ENCODE data around the gene OXT.

OXT gene

GRCh38 chr20:3045816-3046676 is 25.4 kb upstream of the OXT start, which contains the start of gene MRPS26:
TSS of gene MRPS26 (plus strand) at chr20:3046052. CDS start at chr20:3046069, 17 bp downstream.
- peak within 1 kb of the TSS; percentile 70 for H3K4ac ChIP-seq (ENCODE audit: low read length)
- H3K4me2 ChIP-seq (ENCODE audit: insufficient read depth, low read length, poor library complexity, severe bottlenecking), result peak within 1 kb of the TSS; percentile 85
- H3K4me1 ChIP-seq (ENCODE audit: control insufficient read depth in 2 of 2, insufficient read depth in 1 of 2, low read depth in 1 of 2, low read length in 2 of 2), result peaks cover 6 to 9% of the 10 kb centered on the region in 2 donors
- H3K18ac ChIP-seq (ENCODE audit: low read length), result peak within 1 kb of the TSS; percentile 97
- peak within 1 kb of the TSS; percentile 76 for H2AK5ac ChIP-seq (ENCODE audit: low read depth, low read length)
- peak within 1 kb of the TSS; percentile 40 for H2BK5ac ChIP-seq (ENCODE audit: low read length)
- peak within 1 kb of the TSS; percentile 99 for H2AFZ ChIP-seq (ENCODE audit: low read length)
- no CpG with 5 or more reads among the region's 104 CpGs for WGBS, 2 donors (ENCODE audit: extremely low coverage in 2 of 2, insufficient read length in 2 of 2, insufficient replicate concordance in 1 of 2)
- H3K9ac ChIP-seq (ENCODE audit: low read depth, low read length, poor library complexity), result peak within 1 kb of the TSS; percentile 99
- peak within 1 kb of the TSS; percentile 97 for H3K14ac ChIP-seq (ENCODE audit: low read length)
- H3K36me3 ChIP-seq (replicated peaks in 1 of 2; ENCODE audit: control insufficient read depth in 2 of 2, insufficient read depth in 2 of 2, low read length in 2 of 2), result peaks cover 19 to 45% of the 10 kb centered on the region in 2 donors
- H3K27me3 ChIP-seq (ENCODE audit: control insufficient read depth in 3 of 3, insufficient read depth in 3 of 3, low read depth in 1 of 3, low read length in 3 of 3), result no peaks in the 10 kb centered on the region
- H3K4me3 ChIP-seq (ENCODE audit: low read length in 2 of 2), result peak within 1 kb of the TSS; percentile 93 to 96
- H3K9me3 ChIP-seq (replicated peaks in 1 of 2; ENCODE audit: control insufficient read depth in 2 of 2, insufficient read depth in 1 of 2, low read depth in 1 of 2, low read length in 2 of 2), result no peaks in the 10 kb centered on the region
- DNase-seq (ENCODE audit: low spot score), result peak; percentile 90
- peak within 1 kb of the TSS; percentile 49 for H2BK15ac ChIP-seq (ENCODE audit: low read length)
- peak within 1 kb of the TSS; percentile 84 for H2BK120ac ChIP-seq (ENCODE audit: low read depth, low read length)
- H3K79me1 ChIP-seq (ENCODE audit: low read depth, low read length), result peaks cover 3% of the 10 kb centered on the region
- H3K23ac ChIP-seq (ENCODE audit: low read depth, low read length, poor library complexity), result peak within 1 kb of the TSS; percentile 96
- H3K27ac ChIP-seq (replicated peaks; ENCODE audit: low read length), result peak within 1 kb of the TSS; percentile 81
- peak within 1 kb of the TSS; percentile 34 for H2BK12ac ChIP-seq (ENCODE audit: low read length)
- H4K8ac ChIP-seq (ENCODE audit: low read depth, low read length), result no peak within 1 kb of the TSS
- H4K91ac ChIP-seq (ENCODE audit: low read depth, low read length, poor library complexity), result no peak within 1 kb of the TSS

- H3K27ac ChIP-seq (replicated peaks; ENCODE audit: low read length), result no peak overlapping the region
- H3K79me1 ChIP-seq (ENCODE audit: low read depth, low read length), result peaks cover 3% of the 10 kb centered on the region
- peak overlapping the region; percentile 97 for H3K14ac ChIP-seq (ENCODE audit: low read length)
- WGBS, 2 donors (ENCODE audit: extremely low coverage in 2 of 2, insufficient read length in 2 of 2, insufficient replicate concordance in 1 of 2), result no CpG with 5 or more reads among the region's 39 CpGs
- peak overlapping the region; percentile 92 for H3K23ac ChIP-seq (ENCODE audit: low read depth, low read length, poor library complexity)
- H3K27me3 ChIP-seq (ENCODE audit: control insufficient read depth in 3 of 3, insufficient read depth in 3 of 3, low read depth in 1 of 3, low read length in 3 of 3), result no peaks in the 10 kb centered on the region
- H3K18ac ChIP-seq (ENCODE audit: low read length), result peak overlapping the region; percentile 97
- H2BK120ac ChIP-seq (ENCODE audit: low read depth, low read length), result peak overlapping the region; percentile 84
- no peak for DNase-seq (ENCODE audit: low spot score)
- H2AK5ac ChIP-seq (ENCODE audit: low read depth, low read length), result peak overlapping the region; percentile 76
- peak overlapping the region; percentile 40 for H2BK5ac ChIP-seq (ENCODE audit: low read length)
- H2BK15ac ChIP-seq (ENCODE audit: low read length), result no peak overlapping the region
- H2AFZ ChIP-seq (ENCODE audit: low read length), result peak overlapping the region; percentile 99
- no peak overlapping the region for H3K4ac ChIP-seq (ENCODE audit: low read length)
- peak overlapping the region; percentile 85 for H3K4me2 ChIP-seq (ENCODE audit: insufficient read depth, low read length, poor library complexity, severe bottlenecking)
- no peak overlapping the region for H2BK12ac ChIP-seq (ENCODE audit: low read length)
- H3K4me1 ChIP-seq (ENCODE audit: control insufficient read depth in 2 of 2, insufficient read depth in 1 of 2, low read depth in 1 of 2, low read length in 2 of 2), result peaks cover 6 to 8% of the 10 kb centered on the region in 2 donors
- H3K36me3 ChIP-seq (replicated peaks in 1 of 2; ENCODE audit: control insufficient read depth in 2 of 2, insufficient read depth in 2 of 2, low read length in 2 of 2), result peaks cover 19 to 40% of the 10 kb centered on the region in 2 donors
- H3K4me3 ChIP-seq (ENCODE audit: low read length in 2 of 2), result peak overlapping the region; percentile 93 to 96
- no peaks in the 10 kb centered on the region for H3K9me3 ChIP-seq (replicated peaks in 1 of 2; ENCODE audit: control insufficient read depth in 2 of 2, insufficient read depth in 1 of 2, low read depth in 1 of 2, low read length in 2 of 2)
- H3K9ac ChIP-seq (ENCODE audit: low read depth, low read length, poor library complexity), result peak overlapping the region; percentile 99
- H4K8ac ChIP-seq (ENCODE audit: low read depth, low read length), result no peak overlapping the region
- no peak overlapping the region for H4K91ac ChIP-seq (ENCODE audit: low read depth, low read length, poor library complexity)
Measured at GRCh38 chr20:3046677-3047462, 24.6 kb upstream of the OXT start.

DNA sequence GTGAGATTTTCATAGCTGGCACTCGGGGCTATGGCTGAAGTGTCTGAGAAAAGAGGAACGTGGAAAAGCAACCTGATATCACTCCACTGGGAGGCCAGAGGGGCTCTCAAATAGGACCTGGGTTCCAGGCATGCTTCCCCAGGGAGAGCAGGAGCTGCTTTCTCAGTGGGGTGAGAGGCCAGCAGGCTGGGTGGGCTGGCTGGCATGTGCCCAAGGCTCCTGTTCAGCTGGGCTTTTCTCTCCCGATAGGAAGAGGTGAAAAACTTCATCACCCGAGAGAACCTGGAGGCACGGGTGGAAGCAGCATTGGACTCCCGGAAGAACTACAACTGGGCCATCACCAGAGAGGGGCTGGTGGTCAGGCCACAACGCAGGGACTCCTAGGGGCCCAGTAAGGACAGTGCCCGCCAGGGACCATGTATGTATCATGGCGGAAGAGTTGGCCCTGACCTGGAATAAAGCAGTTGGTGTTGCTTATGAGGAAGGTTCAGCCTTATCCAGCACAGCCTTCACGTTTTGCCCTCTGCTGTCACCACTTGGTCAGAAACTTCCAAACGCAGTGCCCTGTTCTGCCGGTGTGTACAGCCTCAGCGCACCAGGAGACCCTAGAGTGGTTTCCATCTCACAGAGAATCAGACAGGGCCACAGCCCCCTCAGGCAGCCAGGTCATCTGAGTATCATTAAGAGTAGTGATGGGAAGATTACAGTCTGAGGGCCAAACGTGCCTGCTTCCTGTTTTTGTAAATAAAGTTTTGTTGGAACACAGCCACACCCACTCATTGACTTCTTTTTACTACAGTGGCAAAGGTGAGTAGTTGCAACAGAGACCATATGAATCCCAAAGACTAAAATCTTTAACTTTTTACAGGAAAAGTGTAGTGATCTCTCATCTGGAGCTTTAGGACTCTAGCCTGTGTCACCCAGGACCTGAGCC is 23.7 kb upstream of the OXT start:
- H3K27me3 ChIP-seq (ENCODE audit: control insufficient read depth in 3 of 3, insufficient read depth in 3 of 3, low read depth in 1 of 3, low read length in 3 of 3), result no peaks in the 10 kb centered on the region
- no peaks in the 10 kb centered on the region for H3K9me3 ChIP-seq (replicated peaks in 1 of 2; ENCODE audit: control insufficient read depth in 2 of 2, insufficient read depth in 1 of 2, low read depth in 1 of 2, low read length in 2 of 2)
- no peak overlapping the region for H2BK12ac ChIP-seq (ENCODE audit: low read length)
- no peak overlapping the region for H2BK5ac ChIP-seq (ENCODE audit: low read length)
- H3K79me1 ChIP-seq (ENCODE audit: low read depth, low read length), result peaks cover 3% of the 10 kb centered on the region
- no peak overlapping the region for H2BK15ac ChIP-seq (ENCODE audit: low read length)
- DNase-seq (ENCODE audit: low spot score), result no peak
- peak overlapping the region; percentile 11 to 17 for H3K4me3 ChIP-seq (ENCODE audit: low read length in 2 of 2)
- H3K14ac ChIP-seq (ENCODE audit: low read length), result no peak overlapping the region
- H3K36me3 ChIP-seq (replicated peaks in 1 of 2; ENCODE audit: control insufficient read depth in 2 of 2, insufficient read depth in 2 of 2, low read length in 2 of 2), result peaks cover 19 to 33% of the 10 kb centered on the region in 2 donors
- H4K8ac ChIP-seq (ENCODE audit: low read depth, low read length), result no peak overlapping the region
- no peak overlapping the region for H3K23ac ChIP-seq (ENCODE audit: low read depth, low read length, poor library complexity)
- H3K4ac ChIP-seq (ENCODE audit: low read length), result no peak overlapping the region
- no peak overlapping the region for H4K91ac ChIP-seq (ENCODE audit: low read depth, low read length, poor library complexity)
- H3K18ac ChIP-seq (ENCODE audit: low read length), result no peak overlapping the region
- no peak overlapping the region for H2AK5ac ChIP-seq (ENCODE audit: low read depth, low read length)
- H3K9ac ChIP-seq (ENCODE audit: low read depth, low read length, poor library complexity), result no peak overlapping the region
- WGBS, 2 donors (ENCODE audit: extremely low coverage in 2 of 2, insufficient read length in 2 of 2, insufficient replicate concordance in 1 of 2), result no CpG with 5 or more reads among the region's 14 CpGs
- no peak overlapping the region for H3K27ac ChIP-seq (replicated peaks; ENCODE audit: low read length)
- H3K4me2 ChIP-seq (ENCODE audit: insufficient read depth, low read length, poor library complexity, severe bottlenecking), result no peak overlapping the region
- peaks cover 6% of the 10 kb centered on the region in 2 donors for H3K4me1 ChIP-seq (ENCODE audit: control insufficient read depth in 2 of 2, insufficient read depth in 1 of 2, low read depth in 1 of 2, low read length in 2 of 2)
- H2AFZ ChIP-seq (ENCODE audit: low read length), result no peak overlapping the region
- H2BK120ac ChIP-seq (ENCODE audit: low read depth, low read length), result no peak overlapping the region

All from neuronal stem cell (in vitro differentiated cells).